ENCODE measurements around the gene LHX6. TPM values are rescaled to one million over a fixed set of nuclear protein-coding genes. Genes with fewer than 3 reads are reported as not detected.
A peak's percentile ranks its signal among the peaks of the same experiment; 100 is the strongest.

Gene LHX6
- total RNA-seq, 2 donors from 2014 or later, result 2.9 TPM; not detected in 1

GRCh38 chr9:122192261-122192875 is 36.4 kb downstream of the LHX6 start:
- no peak overlapping the region for H3K27ac ChIP-seq
- TF ChIP-seq CTCF (IDR thresholded peaks at IDR 0.05) (no peak), POLR2A (IDR thresholded peaks at IDR 0.05) (no peak)
- no peaks in the 10 kb centered on the region for H3K36me3 ChIP-seq (replicated peaks in 1 of 2; ENCODE audit: insufficient read depth in 1 of 2, low read depth in 2 of 2)
- DNase-seq (no peak), ATAC-seq (no peak)
- no peak overlapping the region for H3K4me3 ChIP-seq
- H3K9me3 ChIP-seq, result no peaks in the 10 kb centered on the region
- no peaks in the 10 kb centered on the region for H3K4me1 ChIP-seq
- intact Hi-C loops (cut with DNase I), result no loop called here
- no peaks in the 10 kb centered on the region for H3K27me3 ChIP-seq
- 56 to 81% methylated on average over 5 of the region's 5 CpGs for whole genome bisulfite sequencing, 2 donors

- H3K27ac ChIP-seq, result no peak overlapping the region
- TF ChIP-seq CTCF (IDR thresholded peaks at IDR 0.05), result no peak
- no peak for TF ChIP-seq POLR2A (IDR thresholded peaks at IDR 0.05)
- WGBS, 2 donors, result 66 to 70% methylated on average over 10 to 11 of the region's 11 CpGs
- H3K4me3 ChIP-seq, result no peak overlapping the region
- no peaks in the 10 kb centered on the region for H3K4me1 ChIP-seq
- ATAC-seq (no peak), DNase-seq (no peak)
- intact Hi-C loops (cut with DNase I), result no loop called here
- H3K27me3 ChIP-seq, result no peaks in the 10 kb centered on the region
- H3K9me3 ChIP-seq, result no peaks in the 10 kb centered on the region
- H3K36me3 ChIP-seq (replicated peaks in 1 of 2; ENCODE audit: insufficient read depth in 1 of 2, low read depth in 2 of 2), result no peaks in the 10 kb centered on the region
Measured at GRCh38 chr9:122191584-122191983, 37.2 kb downstream of the LHX6 start.

GRCh38 chr9:122190597-122191381 is 38.0 kb downstream of the LHX6 start:
- no peaks in the 10 kb centered on the region for H3K9me3 ChIP-seq
- no peak overlapping the region for H3K27ac ChIP-seq
- intact Hi-C loops (cut with DNase I), result no loop called here
- ATAC-seq, result no peak
- H3K4me1 ChIP-seq, result no peaks in the 10 kb centered on the region
- DNase-seq, result peak in 1 of 4 donors; percentile 6
- H3K27me3 ChIP-seq, result no peaks in the 10 kb centered on the region
- TF ChIP-seq POLR2A (IDR thresholded peaks at IDR 0.05), result no peak
- no peak for TF ChIP-seq CTCF (IDR thresholded peaks at IDR 0.05)
- WGBS, 2 donors, result 69 to 79% methylated on average over 9 to 12 of the region's 12 CpGs
- no peaks in the 10 kb centered on the region for H3K36me3 ChIP-seq (replicated peaks in 1 of 2; ENCODE audit: insufficient read depth in 1 of 2, low read depth in 2 of 2)
- H3K4me3 ChIP-seq, result no peak overlapping the region

- no peaks in the 10 kb centered on the region for H3K9me3 ChIP-seq
- no peak overlapping the region for H3K27ac ChIP-seq
- intact Hi-C loops (cut with DNase I), result no loop called here
- no peaks in the 10 kb centered on the region for H3K36me3 ChIP-seq (replicated peaks in 1 of 2; ENCODE audit: insufficient read depth in 1 of 2, low read depth in 2 of 2)
- 36 to 85% methylated on average over 2 to 6 of the region's 6 CpGs for WGBS, 2 donors
- H3K4me3 ChIP-seq, result no peak overlapping the region
- no peak for TF ChIP-seq POLR2A (IDR thresholded peaks at IDR 0.05)
- TF ChIP-seq CTCF (IDR thresholded peaks at IDR 0.05), result no peak
- H3K4me1 ChIP-seq, result no peaks in the 10 kb centered on the region
- DNase-seq (no peak), ATAC-seq (no peak)
- H3K27me3 ChIP-seq, result no peaks in the 10 kb centered on the region
Measured at GRCh38 chr9:122188369-122188768, 40.4 kb downstream of the LHX6 start.
